ENCODE data around the gene TGM2. TPM values are rescaled to one million over a fixed set of nuclear protein-coding genes. Genes with fewer than 3 reads are reported as not detected.
"Not testable (repeated sequence)": the region's sequence is repeated elsewhere in the genome, so short reads cannot be mapped to it uniquely, and the experiment has no call there.

Gene TGM2
- total RNA-seq, 1 donor from 2014 or later: 193 TPM

DNA sequence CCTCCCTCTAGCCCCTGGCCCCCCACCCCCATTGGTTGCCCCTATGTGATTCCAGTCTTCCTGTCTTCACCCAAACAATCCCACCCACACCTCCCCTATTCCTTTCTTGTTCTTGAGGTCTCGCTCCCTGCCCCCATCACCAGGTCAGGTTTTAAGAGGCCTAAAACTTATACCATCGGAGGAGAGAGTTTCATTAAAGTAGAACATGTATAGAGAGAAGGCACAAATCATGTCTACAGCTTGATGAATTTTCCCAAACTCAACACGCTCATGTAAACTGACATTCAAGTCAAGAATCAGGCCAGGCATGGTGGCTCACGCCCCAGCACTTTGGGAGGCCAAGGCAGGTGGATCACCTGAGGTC, 44.5 kb downstream of the TGM2 start:
- DNase-seq (ENCODE audit: low spot score): no peak
- ATAC-seq: no peak

DNA sequence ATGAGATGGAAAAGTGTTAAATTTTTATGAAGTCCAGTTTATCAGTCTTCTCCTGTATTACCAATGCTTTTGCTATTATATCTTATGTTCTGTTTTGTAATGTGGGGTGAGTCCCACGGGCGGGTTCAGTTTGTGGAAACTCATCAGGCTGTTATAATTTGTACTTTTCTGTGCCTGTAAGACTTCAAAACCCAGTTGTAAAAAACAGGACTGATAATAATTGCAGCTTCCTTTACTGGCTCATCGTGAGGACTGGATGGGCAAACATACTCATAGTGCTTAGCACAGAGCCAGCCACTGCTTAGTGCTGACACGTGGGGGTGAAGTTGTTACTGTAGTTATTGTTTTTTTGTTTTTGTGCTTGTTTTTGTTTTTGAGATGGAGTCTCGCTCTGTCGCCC, 45.6 kb downstream of the TGM2 start:
- DNase-seq (ENCODE audit: low spot score): no peak
- no peak for ATAC-seq

DNA sequence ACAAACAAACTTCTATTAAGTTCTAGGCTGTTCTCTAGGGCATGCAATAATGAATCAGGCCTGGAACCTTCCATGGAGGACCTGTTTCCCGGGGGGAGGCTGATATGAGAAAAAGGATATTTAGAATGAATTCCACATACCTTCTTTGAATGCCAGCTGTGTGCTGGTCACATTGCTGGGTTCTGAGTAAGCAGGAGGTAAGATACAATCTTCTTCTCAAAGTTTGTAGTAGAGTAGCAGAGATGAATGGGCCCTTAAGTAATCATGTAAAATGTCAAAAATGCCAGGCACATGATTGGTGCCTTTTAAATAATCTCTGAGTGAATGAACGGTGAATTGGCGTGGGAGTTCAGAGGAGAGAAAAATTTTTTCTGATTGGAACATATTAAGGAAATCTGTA, 47.4 kb downstream of the TGM2 start:
- DNase-seq (ENCODE audit: low spot score) (no peak), ATAC-seq (no peak)

DNA sequence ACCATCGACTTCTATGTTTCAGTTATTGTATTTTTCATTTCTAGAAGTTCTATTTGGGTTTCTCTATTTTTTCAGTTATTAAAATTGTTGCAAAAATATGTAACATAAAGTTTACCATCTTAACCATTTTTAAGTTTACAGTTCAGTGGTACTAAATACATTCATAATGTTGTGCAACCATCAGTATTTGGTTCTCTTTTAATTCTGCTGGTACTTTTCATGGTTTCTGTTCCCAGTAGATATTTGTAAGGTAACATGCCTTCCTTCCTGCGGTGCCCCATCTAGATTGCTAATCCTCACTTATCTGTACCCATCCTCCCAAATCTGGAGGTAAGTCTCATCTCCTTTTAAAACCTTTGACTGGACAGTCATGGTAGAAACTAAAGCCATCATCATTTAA, 47.9 kb downstream of the TGM2 start:
- no peak for DNase-seq (ENCODE audit: low spot score)
- no peak for ATAC-seq

DNA sequence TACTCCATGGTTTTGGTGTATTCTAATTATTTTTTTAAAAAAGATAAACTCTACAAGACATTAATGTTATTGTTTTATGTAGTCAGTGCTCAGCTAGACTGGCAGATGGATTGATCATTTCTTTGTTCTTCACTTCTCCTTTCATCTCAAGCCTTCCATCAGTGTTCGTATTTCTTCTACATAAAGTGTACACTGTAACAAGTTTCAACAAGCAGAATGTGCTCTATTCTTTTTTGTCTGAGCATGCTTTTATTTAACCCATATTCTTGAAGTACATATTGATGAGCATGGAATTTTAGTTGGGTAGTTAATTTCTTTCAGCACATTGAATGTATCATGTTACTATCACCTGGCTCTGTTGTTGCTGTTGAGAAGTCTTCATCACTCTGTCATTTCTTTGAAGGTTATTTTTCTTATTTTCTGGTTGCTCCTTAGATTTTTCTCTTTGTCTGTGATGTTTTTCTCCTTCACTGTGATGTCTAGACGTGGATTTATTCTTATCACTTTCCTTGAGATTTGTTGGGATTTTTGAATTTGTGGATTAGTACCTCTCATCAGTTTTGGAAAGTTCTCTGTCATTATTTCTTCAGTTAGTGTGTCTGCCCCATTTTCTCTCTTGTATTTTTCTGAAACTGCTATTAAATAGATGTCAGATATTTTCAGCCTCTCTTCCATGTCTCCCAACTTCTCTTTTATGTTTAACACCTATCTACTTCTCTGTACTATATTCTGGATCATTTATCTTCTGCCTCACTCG, 48.5 kb downstream of the TGM2 start:
- ATAC-seq (no peak), DNase-seq (ENCODE audit: low spot score) (no peak)

DNA sequence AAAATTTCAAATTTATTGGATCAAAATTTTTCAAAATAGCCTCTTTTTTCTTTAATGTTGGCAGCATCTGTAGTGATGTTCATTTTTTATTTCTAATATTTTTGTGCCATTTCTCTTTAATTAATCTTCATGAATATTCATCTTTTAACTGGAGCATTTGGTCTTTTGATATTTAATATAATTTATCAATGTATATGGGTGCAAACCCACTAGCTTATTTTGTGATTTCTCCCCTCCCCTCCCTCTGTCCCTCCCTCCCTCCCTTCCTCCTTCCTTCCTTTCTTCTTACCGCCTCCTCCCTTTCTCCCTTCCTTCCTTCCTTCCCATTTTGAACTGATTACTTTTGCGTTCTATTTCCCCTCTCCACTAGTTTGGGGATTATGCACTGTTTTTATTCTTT, 49.2 kb downstream of the TGM2 start:
- DNase-seq (ENCODE audit: low spot score): no peak

DNA sequence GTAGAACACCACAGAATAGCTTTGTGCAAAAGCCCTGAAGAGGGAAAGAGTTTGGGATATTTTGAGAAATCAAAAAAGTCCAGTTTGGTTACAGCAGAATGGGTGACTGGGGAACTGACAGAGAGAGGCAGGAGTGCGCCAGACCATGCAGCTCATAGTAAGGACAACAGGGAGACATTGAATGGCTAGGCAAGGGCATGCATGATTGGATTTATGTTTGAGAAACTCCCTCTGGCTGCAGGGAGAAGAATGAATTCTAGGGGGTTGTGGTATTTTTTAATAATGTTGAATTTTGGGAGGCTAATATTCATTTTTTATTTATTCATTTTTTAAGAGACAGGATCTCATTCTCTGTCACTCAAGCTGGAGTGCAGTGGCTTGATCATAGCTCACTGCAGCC, 49.9 kb downstream of the TGM2 start:
- DNase-seq (ENCODE audit: low spot score) (no peak), ATAC-seq (no peak)

More for the DNA sequence above, 49.2 kb downstream of the TGM2 start:
- ATAC-seq: no peak

DNA sequence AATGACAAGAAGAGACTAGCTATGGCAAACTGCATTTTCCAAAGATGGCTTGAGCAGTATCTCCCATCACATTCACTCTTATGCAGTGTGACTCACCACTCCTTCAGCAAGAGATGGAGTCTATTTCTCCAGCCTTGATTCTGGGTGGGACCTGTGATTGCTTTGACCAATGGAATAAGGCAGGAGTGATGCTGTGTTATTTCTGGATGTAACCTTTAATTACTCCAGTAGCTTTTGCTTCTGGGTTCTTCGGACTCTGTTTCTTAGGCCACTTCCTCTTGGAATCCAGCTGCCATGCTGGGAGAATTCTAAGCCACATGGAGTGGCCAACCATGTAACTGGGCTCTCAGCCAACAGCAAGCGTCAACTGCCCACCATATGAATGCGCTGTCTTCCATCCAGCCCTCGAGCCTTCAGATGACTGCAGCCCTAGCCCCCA, 50.7 kb downstream of the TGM2 start:
- DNase-seq (ENCODE audit: low spot score): peak; percentile 30

DNA sequence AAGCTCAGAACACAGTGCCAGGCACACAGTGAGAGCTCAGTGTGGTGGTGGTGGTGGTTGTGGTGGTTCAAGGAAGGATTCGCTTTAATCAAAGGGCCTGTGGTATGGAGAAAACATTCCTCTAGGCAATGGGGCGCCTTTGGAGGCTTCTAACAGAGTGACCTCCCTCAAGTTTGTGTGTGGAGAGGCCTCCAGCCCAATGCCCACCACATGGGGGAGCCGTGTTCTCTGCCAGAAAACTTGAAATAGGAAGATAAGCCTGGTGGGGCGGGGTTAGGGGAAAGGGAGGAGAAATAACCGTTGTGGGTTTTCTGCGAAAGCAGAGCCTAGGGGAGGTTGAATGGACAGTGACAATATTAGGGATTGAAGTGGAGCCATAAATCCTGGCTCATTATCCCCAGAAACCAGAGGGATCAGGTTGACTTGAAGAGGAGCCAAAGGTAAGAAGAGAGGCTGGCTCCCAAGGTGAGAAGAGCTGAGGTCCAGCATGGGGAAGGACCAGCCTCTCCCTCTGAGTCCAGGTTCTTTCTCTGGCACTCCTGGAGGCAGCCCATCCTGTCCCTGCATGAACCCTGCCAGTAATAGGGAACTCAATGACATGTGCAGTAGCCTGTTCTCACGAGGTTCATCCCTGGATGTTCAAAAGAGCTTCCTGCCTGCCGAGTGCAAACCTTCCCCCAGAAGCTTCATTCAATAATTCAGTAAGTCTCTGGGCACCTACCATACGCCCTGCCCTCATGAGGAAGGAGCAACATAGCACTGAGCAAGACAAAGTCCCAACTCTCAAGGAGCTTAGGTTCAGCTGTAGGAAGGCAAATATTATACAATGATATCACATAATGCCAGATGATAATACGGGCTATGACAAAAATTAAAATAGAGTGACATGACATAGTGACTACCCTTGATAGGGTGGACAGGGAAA, 51.4 kb downstream of the TGM2 start:
- peak; percentile 49 for DNase-seq (ENCODE audit: low spot score)

More for the DNA sequence above, 50.7 kb downstream of the TGM2 start:
- no peak for ATAC-seq

DNA sequence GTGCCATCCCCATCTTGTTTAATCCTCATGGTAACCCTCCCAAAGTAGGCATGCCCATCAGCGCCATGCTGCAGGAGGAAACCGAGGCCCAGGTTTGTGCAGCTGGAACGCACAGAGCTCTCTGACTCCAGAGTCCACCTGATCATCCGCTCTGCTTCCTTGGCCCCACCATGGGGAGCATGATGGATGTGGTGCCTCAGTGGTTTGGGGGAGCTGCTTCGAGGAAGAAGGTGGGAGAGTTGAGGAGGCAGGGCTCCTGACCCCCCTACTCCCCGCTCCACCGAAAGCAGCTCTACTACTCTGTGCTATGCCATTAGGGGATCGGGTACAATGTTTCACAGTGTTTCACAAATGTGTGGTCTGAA, 52.2 kb downstream of the TGM2 start:
- ATAC-seq: no peak
- peak; percentile 36 for DNase-seq (ENCODE audit: low spot score)

More for the DNA sequence above, 51.4 kb downstream of the TGM2 start:
- peak; percentile 71 for ATAC-seq

DNA sequence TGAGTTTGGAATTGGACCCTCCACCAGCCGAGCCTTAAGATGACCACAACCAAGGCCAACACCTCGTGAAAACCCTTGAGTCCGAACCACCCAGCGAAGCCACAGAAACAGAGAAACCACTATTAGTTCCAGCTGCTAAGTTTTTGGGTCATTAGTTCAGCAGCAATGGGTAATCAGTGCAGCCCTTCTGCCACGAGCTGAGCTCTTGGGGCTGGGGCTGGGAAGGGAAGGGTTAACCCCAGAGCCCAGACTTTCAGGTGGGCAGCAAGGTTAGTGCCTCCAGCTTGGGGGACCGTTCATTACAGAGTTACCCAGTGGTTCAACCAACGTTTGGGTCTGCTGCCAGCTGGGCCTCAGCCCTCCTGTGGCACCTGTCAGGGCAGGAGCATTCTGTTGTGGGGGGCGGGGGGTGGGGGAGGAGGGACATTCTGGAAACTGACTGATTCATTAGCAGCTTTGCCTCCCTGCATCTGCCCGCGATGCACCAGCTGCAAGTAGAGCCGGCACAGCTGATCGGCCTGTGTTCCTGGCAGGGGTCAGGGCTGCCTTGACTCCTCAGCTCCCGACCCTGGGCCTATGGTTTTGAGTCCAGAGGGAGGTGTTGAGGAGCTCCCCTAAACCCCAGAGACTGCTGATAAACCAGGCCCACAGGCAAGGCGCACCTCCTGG, 52.7 kb downstream of the TGM2 start:
- ATAC-seq (no peak), DNase-seq (ENCODE audit: low spot score) (peak; percentile 41)

DNA sequence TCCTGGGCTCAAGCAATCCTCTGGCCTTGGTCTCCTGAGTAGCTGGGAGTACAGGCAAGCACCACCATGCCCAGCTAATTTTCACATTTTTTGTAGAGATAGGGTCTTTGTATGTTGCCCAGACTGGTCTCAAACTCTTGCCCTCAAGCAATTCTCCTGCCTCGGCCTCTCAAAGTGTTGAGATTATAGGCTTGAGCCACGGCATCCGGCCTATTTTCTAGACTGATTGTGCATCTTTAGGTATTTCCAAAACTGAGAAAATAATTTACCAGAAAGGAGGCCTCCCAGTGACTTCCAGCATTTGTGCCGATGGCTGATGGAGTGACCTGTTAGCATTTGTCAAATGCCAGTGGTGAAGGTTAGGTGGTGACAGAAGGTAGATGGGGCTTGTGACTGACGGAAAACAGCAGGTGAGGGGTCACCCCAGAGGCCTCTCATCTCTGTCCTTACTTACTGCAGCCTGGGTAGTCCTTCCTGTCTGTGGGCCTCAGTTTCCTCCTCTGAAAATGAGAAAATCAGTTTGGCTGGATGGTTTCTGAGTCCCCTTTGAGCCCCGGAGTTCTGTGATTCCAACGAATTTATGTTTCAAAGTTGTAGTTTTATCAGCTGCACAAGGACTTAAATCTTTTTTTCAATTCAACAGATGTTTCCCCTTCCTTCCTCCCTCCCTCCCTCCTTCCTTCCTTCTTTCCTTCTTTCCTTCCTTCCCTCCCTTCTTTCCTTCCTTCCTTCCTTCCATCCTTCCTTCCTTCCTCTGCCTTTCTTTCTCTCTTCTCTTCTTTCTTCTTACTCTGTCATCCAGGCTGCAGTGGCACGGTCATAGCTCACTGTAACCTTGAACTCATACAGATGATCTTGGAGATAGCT, 53.5 kb downstream of the TGM2 start:
- DNase-seq (ENCODE audit: low spot score): no peak

DNA sequence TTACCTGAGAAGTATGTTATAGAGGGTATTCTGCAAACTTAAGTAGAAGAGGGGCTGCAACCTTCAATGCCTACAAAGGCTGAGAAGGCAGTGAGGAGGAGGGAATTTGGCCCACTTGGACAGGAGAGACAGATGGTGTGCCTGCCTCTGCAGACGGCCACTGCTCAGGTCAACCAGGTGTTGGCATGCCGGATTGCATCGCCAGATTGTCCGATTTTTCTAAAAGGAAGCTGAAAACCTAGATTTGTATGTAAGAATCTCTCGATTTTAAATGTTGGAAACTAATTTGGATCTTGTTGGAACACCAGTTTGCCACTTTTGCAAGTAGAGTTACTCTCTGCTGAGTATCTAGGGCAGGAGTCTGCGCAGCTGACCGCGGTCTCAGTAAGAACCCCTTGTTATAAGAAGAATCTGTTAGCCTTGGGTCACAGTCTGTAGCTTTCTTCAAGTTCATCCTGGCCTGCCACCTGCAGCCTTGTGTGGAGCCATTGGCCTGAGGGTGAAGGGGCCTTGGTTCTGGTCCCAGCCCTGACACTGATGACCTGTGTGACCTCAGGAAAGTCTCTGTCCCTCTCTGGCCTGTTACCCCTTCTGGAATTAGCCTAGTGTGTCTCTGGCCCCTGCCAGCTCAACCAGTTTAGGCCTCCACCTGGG, 54.4 kb downstream of the TGM2 start:
- DNase-seq (ENCODE audit: low spot score): peak; percentile 33
- ATAC-seq: no peak

More for the DNA sequence above, 53.5 kb downstream of the TGM2 start:
- no peak for ATAC-seq

DNA sequence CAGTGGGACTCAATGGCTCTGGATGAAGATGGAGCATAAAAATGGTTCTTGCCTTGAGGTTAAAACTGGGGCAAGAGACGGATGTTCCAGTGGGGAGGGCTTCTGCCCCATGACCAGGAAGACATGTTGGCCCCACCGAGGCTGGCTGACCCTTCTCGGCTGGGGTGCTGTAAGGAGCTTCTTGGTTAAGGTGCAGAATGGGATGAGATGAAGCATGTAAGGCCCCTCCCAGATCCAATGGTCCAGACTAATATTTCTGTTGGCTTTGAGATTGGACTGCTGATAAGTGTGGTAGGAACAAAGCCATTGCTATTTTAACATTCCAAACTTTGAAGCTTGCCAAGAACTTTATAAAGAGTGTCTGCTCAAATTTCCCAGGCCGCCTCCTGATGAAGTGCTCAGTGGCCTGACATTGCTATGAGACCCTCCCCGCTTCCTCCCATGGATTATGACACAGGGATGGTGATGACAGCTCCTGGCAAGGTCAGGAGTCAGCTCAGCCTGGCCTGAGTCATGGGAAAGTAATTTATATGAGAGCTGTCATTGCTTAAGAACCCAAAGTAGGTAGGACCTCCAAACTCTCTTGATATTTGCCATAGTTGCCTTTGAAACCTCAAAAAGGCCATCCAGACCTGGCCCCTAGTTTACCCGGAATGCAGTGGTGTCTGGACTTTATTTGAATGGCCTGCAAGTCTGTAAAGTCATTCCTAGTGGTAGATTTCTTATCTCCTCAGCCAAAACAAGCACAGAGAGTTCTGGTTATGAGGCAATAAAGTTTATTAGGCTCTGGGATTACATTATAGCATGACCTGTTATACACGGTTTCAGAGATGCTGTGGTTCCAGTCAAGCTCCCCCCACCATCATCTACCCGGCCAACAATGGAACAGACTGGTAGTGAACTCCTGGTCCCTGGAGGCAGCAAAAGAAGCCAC, 55.2 kb downstream of the TGM2 start:
- ATAC-seq (peak; percentile 47), DNase-seq (ENCODE audit: low spot score) (peak; percentile 40)

DNA sequence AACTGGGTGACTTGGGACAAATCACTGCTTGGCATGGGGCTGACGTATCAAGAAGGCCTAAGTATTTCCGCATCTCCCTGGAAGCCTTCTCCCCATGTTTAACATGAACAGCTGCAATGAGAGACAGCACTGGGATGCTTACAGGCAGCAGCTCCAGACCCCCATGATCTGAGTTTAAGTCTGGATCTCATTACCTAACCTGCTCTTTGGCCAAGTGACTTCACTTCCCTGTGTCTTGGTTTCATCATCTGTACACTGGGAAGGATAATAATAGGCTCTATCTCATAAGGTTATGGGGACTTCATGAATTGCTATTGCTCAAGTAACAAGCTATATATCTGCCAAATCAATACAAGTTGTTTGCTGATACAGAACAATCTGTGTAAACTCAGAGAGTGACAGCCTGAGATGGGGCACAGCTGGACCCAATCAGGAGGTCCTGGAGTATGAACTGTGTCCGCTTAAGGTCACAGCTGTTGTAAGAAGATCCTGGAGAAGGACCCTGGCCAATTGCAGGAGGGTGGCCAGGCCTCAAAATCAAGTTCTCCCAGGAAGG, 56.0 kb downstream of the TGM2 start:
- DNase-seq (ENCODE audit: low spot score) (peak; percentile 38), ATAC-seq (no peak)

DNA sequence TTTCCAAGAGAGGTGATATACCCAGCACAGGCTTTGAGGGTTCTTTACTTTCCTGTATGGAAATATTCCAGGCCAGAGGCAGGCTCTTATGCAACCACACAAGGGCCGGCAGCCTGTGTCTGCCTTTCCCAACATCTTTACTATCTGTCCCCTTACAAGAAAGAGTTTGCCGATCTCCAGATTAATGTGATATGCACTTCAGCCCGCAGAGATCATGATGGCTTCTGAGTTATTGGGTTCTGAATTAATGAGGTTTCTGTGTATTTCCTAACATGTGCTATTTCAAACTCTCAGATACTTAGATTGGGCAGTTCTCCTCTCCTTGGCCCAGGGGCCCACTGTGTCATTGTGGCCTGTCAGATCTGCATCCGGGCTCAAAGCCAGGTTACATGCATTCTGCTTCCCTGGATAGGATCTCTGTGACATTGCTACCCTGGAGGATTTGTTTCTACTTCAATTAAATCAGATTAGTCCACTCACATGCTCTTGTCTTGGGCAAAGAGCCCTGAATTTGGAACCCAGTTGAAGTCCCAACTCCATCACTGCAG, 56.6 kb downstream of the TGM2 start:
- peak; percentile 33 for DNase-seq (ENCODE audit: low spot score)

DNA sequence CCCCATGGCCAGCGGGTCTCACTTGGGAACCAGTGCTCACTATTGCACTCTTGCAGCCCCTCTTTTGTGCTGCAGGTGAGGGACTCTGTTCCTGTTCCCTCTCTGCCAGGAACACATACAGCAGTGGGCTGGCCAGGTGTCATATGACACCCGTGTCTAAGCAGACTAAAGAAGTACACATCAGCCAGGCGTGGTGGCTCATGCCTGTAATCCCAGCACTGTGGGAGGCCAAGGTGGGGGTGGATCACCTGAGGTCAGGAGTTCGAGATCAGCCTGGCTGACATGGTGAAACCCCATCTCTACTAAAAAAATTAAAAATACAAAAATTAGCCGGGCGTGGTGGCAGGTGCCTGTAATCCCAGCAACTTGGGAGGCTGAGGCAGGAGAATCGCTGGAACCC, 57.2 kb downstream of the TGM2 start:
- DNase-seq (ENCODE audit: low spot score): peak; percentile 15
- not testable (repeated sequence) for ATAC-seq

More for the DNA sequence above, 56.6 kb downstream of the TGM2 start:
- ATAC-seq: peak; percentile 51

DNA sequence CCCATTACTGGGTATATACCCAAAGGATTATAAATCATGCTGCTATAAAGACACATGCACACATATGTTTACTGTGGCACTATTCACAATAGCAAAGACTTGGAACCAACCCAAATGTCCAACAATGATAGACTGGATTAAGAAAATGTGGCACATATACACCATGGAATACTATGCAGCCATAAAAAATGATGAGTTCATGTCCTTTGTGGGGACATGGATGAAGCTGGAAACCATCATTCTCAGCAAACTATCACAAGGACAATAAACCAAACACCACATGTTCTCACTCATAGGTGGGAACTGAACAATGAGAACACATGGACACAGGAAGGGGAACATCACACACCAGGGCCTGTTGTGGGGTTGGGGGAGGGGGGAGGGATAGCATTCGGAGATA, 57.7 kb downstream of the TGM2 start:
- ATAC-seq; DNase-seq (ENCODE audit: low spot score): not testable (repeated sequence)
